Measurements from ENCODE around the gene DSCAM. TPM values are rescaled to one million over a fixed set of nuclear protein-coding genes. Genes with fewer than 3 reads are reported as not detected.

The DSCAM gene
- polyA plus RNA-seq, 3 donors, result not detected

DNA sequence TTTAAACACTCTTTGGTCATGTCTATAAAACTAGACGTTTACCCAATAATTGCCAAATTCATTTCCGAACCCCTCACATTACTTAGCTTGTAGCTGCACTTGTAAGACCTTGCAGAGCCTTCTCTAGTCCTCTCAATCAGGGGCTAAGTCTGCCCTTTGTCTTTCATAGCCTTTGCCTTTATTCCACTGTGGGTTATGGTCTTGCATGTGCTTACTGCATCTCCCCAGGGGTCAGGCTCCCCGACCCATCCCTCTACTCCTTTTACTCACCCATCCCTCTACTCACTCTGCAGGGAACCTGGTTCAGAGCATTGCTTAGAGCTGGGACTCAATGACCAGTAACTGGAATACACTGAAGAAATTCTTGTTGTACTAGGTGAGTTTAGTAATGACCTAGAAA lies 744.3 kb downstream of the DSCAM start:
- Mint-ChIP-seq H3K4me3 (no peak overlapping the region), H3K4me1 (no peaks in the 10 kb centered on the region), H3K36me3 (no peaks in the 10 kb centered on the region), H3K9me3 (peaks cover 5 to 30% (median 15%) of the 10 kb centered on the region in 7 donors), H3K27ac (no peak overlapping the region), H3K27me3 (ENCODE audit: low read depth in 3 of 3) (peaks cover 0 to 3% (median 2%) of the 10 kb centered on the region in 3 donors)
- Histone ChIP-seq H3K4me2 (replicated peaks; ENCODE audit: extremely low read depth, low read length, poor library complexity, severe bottlenecking) (no peak overlapping the region), H3K9me3 (replicated peaks in 1 of 2; ENCODE audit: control insufficient read depth in 1 of 2, insufficient read depth in 1 of 2, low read length in 2 of 2) (peaks cover 4 to 9% of the 10 kb centered on the region in 2 donors), H3K4me3 (replicated peaks in 1 of 3; ENCODE audit: low read depth in 2 of 3, low read length in 3 of 3) (no peak overlapping the region), H2AFZ (ENCODE audit: insufficient read depth, low read depth, low read length, poor library complexity, severe bottlenecking) (no peak overlapping the region), H3K27ac (ENCODE audit: low read depth in 1 of 2, low read length in 2 of 2) (no peak overlapping the region), H3K27me3 (ENCODE audit: control insufficient read depth in 2 of 2, insufficient read depth in 2 of 2, low read length in 2 of 2) (no peaks in the 10 kb centered on the region), H4K20me1 (ENCODE audit: insufficient read depth, low read length) (no peaks in the 10 kb centered on the region), H3K36me3 (replicated peaks in 1 of 2; ENCODE audit: control insufficient read depth in 1 of 2, insufficient read depth in 2 of 2, low read length in 2 of 2) (no peaks in the 10 kb centered on the region), H3K9ac (ENCODE audit: insufficient read depth, low read length, poor library complexity, severe bottlenecking) (no peak overlapping the region), H3K4me1 (ENCODE audit: control insufficient read depth in 1 of 2, insufficient read depth in 2 of 2, low read length in 2 of 2) (no peaks in the 10 kb centered on the region), H3K79me2 (ENCODE audit: insufficient read depth, low read length) (no peaks in the 10 kb centered on the region)
- WGBS (ENCODE audit: insufficient coverage), result 100% methylated on average over 2 of the region's 3 CpGs
- no peak for DNase-seq
- intact Hi-C loops (cut with micrococcal nuclease), result no loop called here
- TF ChIP-seq, protein P1, sequence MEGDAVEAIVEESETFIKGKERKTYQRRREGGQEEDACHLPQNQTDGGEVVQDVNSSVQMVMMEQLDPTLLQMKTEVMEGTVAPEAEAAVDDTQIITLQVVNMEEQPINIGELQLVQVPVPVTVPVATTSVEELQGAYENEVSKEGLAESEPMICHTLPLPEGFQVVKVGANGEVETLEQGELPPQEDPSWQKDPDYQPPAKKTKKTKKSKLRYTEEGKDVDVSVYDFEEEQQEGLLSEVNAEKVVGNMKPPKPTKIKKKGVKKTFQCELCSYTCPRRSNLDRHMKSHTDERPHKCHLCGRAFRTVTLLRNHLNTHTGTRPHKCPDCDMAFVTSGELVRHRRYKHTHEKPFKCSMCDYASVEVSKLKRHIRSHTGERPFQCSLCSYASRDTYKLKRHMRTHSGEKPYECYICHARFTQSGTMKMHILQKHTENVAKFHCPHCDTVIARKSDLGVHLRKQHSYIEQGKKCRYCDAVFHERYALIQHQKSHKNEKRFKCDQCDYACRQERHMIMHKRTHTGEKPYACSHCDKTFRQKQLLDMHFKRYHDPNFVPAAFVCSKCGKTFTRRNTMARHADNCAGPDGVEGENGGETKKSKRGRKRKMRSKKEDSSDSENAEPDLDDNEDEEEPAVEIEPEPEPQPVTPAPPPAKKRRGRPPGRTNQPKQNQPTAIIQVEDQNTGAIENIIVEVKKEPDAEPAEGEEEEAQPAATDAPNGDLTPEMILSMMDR (IDR thresholded peaks at IDR 0.05), result no peak

DNA sequence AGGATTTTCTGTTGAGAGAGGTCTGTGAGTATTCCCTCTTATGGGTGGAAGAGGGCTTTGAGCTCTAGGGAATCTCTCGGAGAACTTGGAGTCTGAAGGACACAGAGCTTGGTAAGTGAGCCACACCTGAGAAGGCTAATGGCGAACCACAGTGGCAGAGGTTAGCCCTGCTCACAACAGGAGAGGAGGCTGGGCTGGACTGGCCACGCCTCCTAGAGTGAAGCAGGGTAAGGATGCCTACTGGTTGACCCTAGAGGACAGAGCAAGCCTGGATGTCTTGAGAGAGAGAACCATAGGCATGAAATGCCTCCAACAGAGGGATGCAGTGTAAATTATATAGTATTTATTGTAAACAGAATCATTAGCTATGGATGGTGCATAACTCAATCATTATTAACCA lies 747.1 kb downstream of the DSCAM start:
- TF ChIP-seq, protein P1 (IDR thresholded peaks at IDR 0.05), result no peak
- Histone ChIP-seq H3K9ac (ENCODE audit: insufficient read depth, low read length, poor library complexity, severe bottlenecking) (no peak overlapping the region), H3K27ac (ENCODE audit: low read depth in 1 of 2, low read length in 2 of 2) (no peak overlapping the region), H3K79me2 (ENCODE audit: insufficient read depth, low read length) (no peaks in the 10 kb centered on the region), H2AFZ (ENCODE audit: insufficient read depth, low read depth, low read length, poor library complexity, severe bottlenecking) (no peak overlapping the region), H3K9me3 (replicated peaks in 1 of 2; ENCODE audit: control insufficient read depth in 1 of 2, insufficient read depth in 1 of 2, low read length in 2 of 2) (peaks cover 3 to 12% of the 10 kb centered on the region in 2 donors), H3K36me3 (replicated peaks in 1 of 2; ENCODE audit: control insufficient read depth in 1 of 2, insufficient read depth in 2 of 2, low read length in 2 of 2) (no peaks in the 10 kb centered on the region), H3K4me1 (ENCODE audit: control insufficient read depth in 1 of 2, insufficient read depth in 2 of 2, low read length in 2 of 2) (no peaks in the 10 kb centered on the region), H3K4me3 (replicated peaks in 1 of 3; ENCODE audit: low read depth in 2 of 3, low read length in 3 of 3) (no peak overlapping the region), H4K20me1 (ENCODE audit: insufficient read depth, low read length) (no peaks in the 10 kb centered on the region), H3K27me3 (ENCODE audit: control insufficient read depth in 2 of 2, insufficient read depth in 2 of 2, low read length in 2 of 2) (no peaks in the 10 kb centered on the region), H3K4me2 (replicated peaks; ENCODE audit: extremely low read depth, low read length, poor library complexity, severe bottlenecking) (no peak overlapping the region)
- 87% methylated on average over 3 of the region's 3 CpGs for WGBS (ENCODE audit: insufficient coverage)
- H3K9me3 Mint-ChIP-seq, result peaks cover 0 to 13% (median 3%) of the 10 kb centered on the region in 7 donors
- H3K27me3 Mint-ChIP-seq (ENCODE audit: low read depth in 3 of 3), result peaks cover 0 to 4% (median 0%) of the 10 kb centered on the region in 3 donors
- DNase-seq, result no peak
- no peaks in the 10 kb centered on the region for H3K4me1 Mint-ChIP-seq
- intact Hi-C loops (cut with micrococcal nuclease), result no loop called here
- no peak overlapping the region for H3K27ac Mint-ChIP-seq
- no peak overlapping the region for H3K4me3 Mint-ChIP-seq
- no peaks in the 10 kb centered on the region for H3K36me3 Mint-ChIP-seq
